ENCODE data around the gene C1QBP. TPM values are rescaled to one million over a fixed set of nuclear protein-coding genes. Genes with fewer than 3 reads are reported as not detected.
"Not testable (repeated sequence)": the region's sequence is repeated elsewhere in the genome, so short reads cannot be mapped to it uniquely, and the experiment has no call there.

C1QBP gene
- total RNA-seq, 1 donor from 2014 or later, result 284 TPM

GRCh38 chr17:5431949-5432556 lies 6.9 kb downstream of the C1QBP start:
- no peak for DNase-seq (ENCODE audit: low read depth in 2 of 2)

- DNase-seq (ENCODE audit: low read depth in 2 of 2), result not testable (repeated sequence)
These were observed 7.7 kb downstream of the C1QBP start for GRCh38 chr17:5431234-5431633.

GRCh38 chr17:5430413-5430999 lies 8.4 kb downstream of the C1QBP start:
- DNase-seq (ENCODE audit: low read depth in 2 of 2), result no peak

- DNase-seq (ENCODE audit: low read depth in 2 of 2), result peak; percentile 14 to 90
These were observed 9.6 kb downstream of the C1QBP start for GRCh38 chr17:5429191-5429887.

GRCh38 chr17:5425826-5426225 lies 13.1 kb downstream of the C1QBP start:
- DNase-seq (ENCODE audit: low read depth in 2 of 2), result no peak

GRCh38 chr17:5424909-5425308 lies 14.0 kb downstream of the C1QBP start:
- no peak for DNase-seq (ENCODE audit: low read depth in 2 of 2)

GRCh38 chr17:5422505-5422904 lies 16.4 kb downstream of the C1QBP start:
- DNase-seq (ENCODE audit: low read depth in 2 of 2), result no peak

GRCh38 chr17:5419959-5420653 lies 18.8 kb downstream of the C1QBP start, which contains the start of gene RPAIN:
Gene RPAIN (plus strand): TSS chr17:5420182. CDS start chr17:5420211, 29 bp downstream.
- DNase-seq (ENCODE audit: low read depth in 2 of 2), result peak in 1 of 2 donors; percentile 72

- peak; percentile 94 to 99 for DNase-seq (ENCODE audit: low read depth in 2 of 2)
These were observed 19.5 kb downstream of the C1QBP start, which contains the start of gene NUP88 for GRCh38 chr17:5419356-5419958. Gene NUP88 (minus strand): TSS chr17:5419662. CDS start chr17:5419650, 12 bp downstream.

- peak; percentile 80 to 94 for DNase-seq (ENCODE audit: low read depth in 2 of 2)
These were observed 20.0 kb downstream of the C1QBP start for GRCh38 chr17:5418858-5419355.

GRCh38 chr17:5416901-5417300 lies 22.1 kb downstream of the C1QBP start:
- DNase-seq (ENCODE audit: low read depth in 2 of 2), result no peak

GRCh38 chr17:5413682-5414081 lies 25.3 kb downstream of the C1QBP start:
- peak in 1 of 2 donors; percentile 81 for DNase-seq (ENCODE audit: low read depth in 2 of 2)

GRCh38 chr17:5410594-5411272 lies 28.2 kb downstream of the C1QBP start:
- DNase-seq (ENCODE audit: low read depth in 2 of 2), result no peak

- no peak for DNase-seq (ENCODE audit: low read depth in 2 of 2)
These were observed 30.8 kb downstream of the C1QBP start for GRCh38 chr17:5408186-5408585.

- no peak for DNase-seq (ENCODE audit: low read depth in 2 of 2)
These were observed 33.6 kb downstream of the C1QBP start for GRCh38 chr17:5405400-5405799.

GRCh38 chr17:5399767-5400166 lies 39.2 kb downstream of the C1QBP start:
- DNase-seq (ENCODE audit: low read depth in 2 of 2), result no peak

GRCh38 chr17:5396612-5397011 lies 42.3 kb downstream of the C1QBP start:
- no peak for DNase-seq (ENCODE audit: low read depth in 2 of 2)

GRCh38 chr17:5391678-5392077 lies 47.3 kb downstream of the C1QBP start:
- DNase-seq (ENCODE audit: low read depth in 2 of 2), result no peak
